Right lobe of liver (tissue), 6 donors: ENCODE measurements around the gene FTO. TPM values are rescaled to one million over a fixed set of nuclear protein-coding genes. Genes with fewer than 3 reads are reported as not detected.

Source experiments
- ATAC-seq, 4 donors: fragments of 200-7000 bp; cut with Tn5 transposase; one replicate each; pipeline ENCODE4 v1.9.1; 2020; ENCODE audit warnings: mild to moderate bottlenecking in 4 of 4, moderate library complexity in 4 of 4
- DNase-seq, 3 donors: peaks; one replicate each; pipeline ENCODE4 v3.0.0-alpha.2; 2020
- H3K27ac ChIP-seq, 3 donors: fragments of 200-600 bp; one replicate each; pipeline ENCODE4 v1.8.0; 2022
- H3K27me3 ChIP-seq, 2 donors: fragments of 200-600 bp; one replicate each; pipeline ENCODE4 v1.8.0; 2022
- H3K36me3 ChIP-seq, 4 donors: fragments of 200-600 bp; sonication (generic) in 1 of 4; one replicate each; pipeline versions ENCODE4 v1.5.1 to v1.8.0; 2017 to 2022; ENCODE audit warnings: control low read depth in 1 of 4
- H3K4me1 ChIP-seq, 4 donors: fragments of 200-600 bp; sonication (generic) in 1 of 4; one replicate each; pipeline versions ENCODE4 v1.5.1 to v1.8.0; 2017 to 2022; ENCODE audit warnings: control low read depth in 1 of 4
- H3K4me3 ChIP-seq, 3 donors: fragments of 200-600 bp; one replicate each; pipeline ENCODE4 v1.8.0; 2022
- H3K9me3 ChIP-seq, 4 donors: fragments of 200-600 bp; sonication (generic) in 1 of 4; one replicate each; pipeline versions ENCODE4 v1.5.1 to v1.8.0; 2017 to 2022; ENCODE audit warnings: control low read depth in 1 of 4
- POLR2A ChIP-seq: fragments of 450-650 bp; IDR thresholded peaks from one replicate; pipeline ENCODE4 v1.6.1; 2017; ENCODE audit warnings: antibody characterized with exemption, mild to moderate bottlenecking
- WGBS: methylation state at CpG from one replicate; pipeline ENCODE4 v1.1.6; 2018; ENCODE audit warnings: low coverage, low lambda C conversion rate; ENCODE audit not compliant: insufficient coverage; ENCODE audit errors: missing lambda C conversion rate; 5-methylcytosine and 5-hydroxymethylcytosine counted together
- intact Hi-C, 2 donors: fragments of 100-400 bp; cut with DNase I; formaldehyde crosslinking; loops; one replicate each; pipeline versions ENCODE4 v1.11.2 to v1.14.1; 2022
- total RNA-seq, 6 experiments: library from RNA; depleted of rRNA in 2 of 6; stranded (reverse); fragments of >200 nt in 2 of 6; fragmentation: NEBNext Ultra II Directional in 3 of 6; extraction: Animal tissue kit (Norgen Biotek cat#: 25700) in 3 of 6; gene quantifications; one replicate each; pipeline versions ENCODE4 v1.1.0 to v1.2.4, GENCODE V29; 2016 to 2023
- TF ChIP-seq, protein P1 (sequence below), 4 donors: fragments of 200-600 bp in 3 of 4; fragments of 450-650 bp in 1 of 4; IDR thresholded peaks; one replicate each; pipeline versions ENCODE4 v1.5.1 to v1.8.0; 2016 to 2022; ENCODE audit warnings: antibody characterized with exemption in 4 of 4, mild to moderate bottlenecking in 2 of 4
- donor health status: DM: no; HTN: yes; CAD: no.
- donor health status: DM: no; HTN: no; CAD: no.
- donor health status: DM: no; HTN: no; CAD: no.
- donor health status: DM: no; HTN: yes; CAD: no.
- donor health status: DM: no; HTN: yes; CAD: no.

FTO gene
- total RNA-seq, 6 experiments from 2014 or later, result 28.9 to 51.6 (median 33.6) TPM

DNA sequence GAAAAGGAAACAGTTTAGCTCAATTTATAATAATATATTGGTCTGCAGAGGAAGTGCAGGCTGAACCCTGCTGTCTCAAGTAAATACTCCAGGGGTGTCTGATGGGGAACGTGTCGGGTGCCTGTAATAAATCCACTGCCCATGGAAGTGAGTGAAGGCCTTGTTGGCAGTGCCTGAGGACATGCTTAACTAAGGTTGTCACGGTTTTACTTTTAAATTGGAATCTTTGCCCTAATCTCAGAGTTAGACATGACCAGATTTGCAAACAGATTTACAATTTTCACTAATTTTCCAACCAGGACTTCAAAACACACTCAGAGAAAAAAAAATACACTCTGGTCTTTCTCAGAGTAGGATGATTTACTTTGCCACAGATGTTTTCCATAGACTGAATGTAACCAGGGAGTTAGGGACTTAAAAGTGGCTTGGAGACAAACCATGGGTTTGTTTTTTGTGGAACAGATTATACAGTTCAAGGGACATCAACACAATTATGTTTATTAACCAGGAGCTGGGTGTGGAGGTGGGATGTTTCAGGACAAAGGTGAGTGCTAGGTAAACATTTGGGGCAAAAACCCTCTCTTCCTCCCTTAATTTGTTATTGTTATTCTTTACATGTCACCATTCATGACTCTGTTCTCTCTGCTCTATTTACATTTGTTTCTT lies 144.5 kb downstream of the FTO start:
- no peak for TF ChIP-seq POLR2A
- TF ChIP-seq, protein P1, sequence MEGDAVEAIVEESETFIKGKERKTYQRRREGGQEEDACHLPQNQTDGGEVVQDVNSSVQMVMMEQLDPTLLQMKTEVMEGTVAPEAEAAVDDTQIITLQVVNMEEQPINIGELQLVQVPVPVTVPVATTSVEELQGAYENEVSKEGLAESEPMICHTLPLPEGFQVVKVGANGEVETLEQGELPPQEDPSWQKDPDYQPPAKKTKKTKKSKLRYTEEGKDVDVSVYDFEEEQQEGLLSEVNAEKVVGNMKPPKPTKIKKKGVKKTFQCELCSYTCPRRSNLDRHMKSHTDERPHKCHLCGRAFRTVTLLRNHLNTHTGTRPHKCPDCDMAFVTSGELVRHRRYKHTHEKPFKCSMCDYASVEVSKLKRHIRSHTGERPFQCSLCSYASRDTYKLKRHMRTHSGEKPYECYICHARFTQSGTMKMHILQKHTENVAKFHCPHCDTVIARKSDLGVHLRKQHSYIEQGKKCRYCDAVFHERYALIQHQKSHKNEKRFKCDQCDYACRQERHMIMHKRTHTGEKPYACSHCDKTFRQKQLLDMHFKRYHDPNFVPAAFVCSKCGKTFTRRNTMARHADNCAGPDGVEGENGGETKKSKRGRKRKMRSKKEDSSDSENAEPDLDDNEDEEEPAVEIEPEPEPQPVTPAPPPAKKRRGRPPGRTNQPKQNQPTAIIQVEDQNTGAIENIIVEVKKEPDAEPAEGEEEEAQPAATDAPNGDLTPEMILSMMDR (IDR thresholded peaks at IDR 0.05), result no peak
- WGBS, result 31% methylated on average over 3 of the region's 3 CpGs
- no peaks in the 10 kb centered on the region for H3K27me3 ChIP-seq
- ATAC-seq (peak in 2 of 4 donors; percentile 23 to 44), DNase-seq (no peak)
- H3K27ac ChIP-seq, result no peak overlapping the region
- H3K4me1 ChIP-seq, result peaks cover 0 to 12% (median 0%) of the 10 kb centered on the region in 4 donors
- no peak overlapping the region for H3K4me3 ChIP-seq
- H3K9me3 ChIP-seq, result no peaks in the 10 kb centered on the region
- no peaks in the 10 kb centered on the region for H3K36me3 ChIP-seq
- intact Hi-C loops, result no loop called here

DNA sequence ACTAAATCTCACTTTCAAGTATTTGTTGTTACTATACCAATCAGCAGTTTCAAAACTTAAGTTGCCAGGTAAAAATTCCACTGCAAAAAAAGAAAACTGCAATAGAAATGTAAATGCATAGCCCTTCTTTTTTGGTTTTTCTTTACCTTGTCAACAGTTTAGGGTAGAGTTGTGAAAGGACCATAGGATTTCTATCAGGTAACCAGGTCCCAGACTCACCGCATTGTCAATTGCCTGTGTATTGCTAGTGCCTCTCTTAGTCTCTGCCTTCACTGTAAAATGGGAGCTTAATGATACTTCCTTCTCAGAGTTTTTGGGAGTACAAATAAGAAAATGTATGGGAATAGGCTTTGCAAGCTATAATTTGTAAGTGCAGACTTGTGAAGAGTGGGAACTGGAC lies 145.0 kb downstream of the FTO start:
- H3K36me3 ChIP-seq, result no peaks in the 10 kb centered on the region
- no peak for DNase-seq
- WGBS, result 100% methylated on average over 1 of the region's 1 CpG
- H3K9me3 ChIP-seq, result no peaks in the 10 kb centered on the region
- H3K27ac ChIP-seq, result no peak overlapping the region
- no peak for TF ChIP-seq POLR2A
- TF ChIP-seq, protein P1 (IDR thresholded peaks at IDR 0.05), result no peak
- ATAC-seq, result no peak
- no peaks in the 10 kb centered on the region for H3K27me3 ChIP-seq
- no peak overlapping the region for H3K4me3 ChIP-seq
- intact Hi-C loops, result no loop called here
- peaks cover 0 to 12% (median 0%) of the 10 kb centered on the region in 4 donors for H3K4me1 ChIP-seq

DNA sequence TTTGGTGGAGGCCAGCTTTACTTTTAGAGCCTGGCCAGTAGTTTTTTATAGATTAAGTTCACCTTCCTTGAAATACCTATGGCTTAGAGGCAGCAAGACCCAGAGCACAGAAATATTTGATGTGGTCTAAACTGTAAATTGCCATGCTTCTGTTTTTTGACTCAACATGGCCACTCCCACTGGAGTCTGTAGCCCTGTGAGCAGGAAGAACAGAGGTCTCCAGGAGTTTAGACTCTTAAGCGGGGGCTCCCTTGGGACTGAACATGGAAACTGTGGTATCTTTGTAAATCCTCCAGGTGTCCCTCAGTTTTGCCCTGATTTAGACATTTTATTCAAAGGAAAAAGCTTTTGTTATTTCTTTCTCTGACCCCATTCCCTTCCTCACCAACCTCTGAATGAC lies 145.6 kb downstream of the FTO start:
- no peak for DNase-seq
- Histone ChIP-seq H3K9me3 (no peaks in the 10 kb centered on the region), H3K4me3 (no peak overlapping the region), H3K4me1 (peaks cover 0 to 12% (median 0%) of the 10 kb centered on the region in 4 donors), H3K27me3 (no peaks in the 10 kb centered on the region), H3K27ac (no peak overlapping the region), H3K36me3 (no peaks in the 10 kb centered on the region)
- 90% methylated on average over 1 of the region's 1 CpG for WGBS
- TF ChIP-seq POLR2A, result no peak
- TF ChIP-seq, protein P1 (IDR thresholded peaks at IDR 0.05), result no peak
- no peak for ATAC-seq
- intact Hi-C loops, result no loop called here

DNA sequence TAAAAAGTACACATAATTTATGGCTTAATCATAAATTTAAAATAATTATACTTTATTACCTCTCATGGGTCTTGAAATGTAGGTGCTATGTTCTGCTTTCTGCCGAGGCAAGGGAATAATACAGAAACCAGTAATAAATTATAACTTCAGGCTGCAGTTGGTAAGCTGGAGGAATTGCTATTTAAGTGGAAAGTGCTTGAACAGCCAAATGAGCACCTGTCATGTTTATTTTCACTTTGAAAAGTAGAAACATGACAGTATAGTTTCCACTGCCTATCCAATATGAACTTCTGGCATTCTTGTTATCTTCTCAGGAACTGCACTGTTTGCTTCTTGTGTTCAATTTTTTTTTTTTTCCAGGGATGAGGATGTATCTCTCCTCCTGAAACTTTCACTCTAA lies 146.0 kb downstream of the FTO start:
- no peak for ATAC-seq
- H3K4me3 ChIP-seq, result no peak overlapping the region
- H3K27me3 ChIP-seq, result no peaks in the 10 kb centered on the region
- DNase-seq, result no peak
- no peak overlapping the region for H3K27ac ChIP-seq
- TF ChIP-seq, protein P1 (IDR thresholded peaks at IDR 0.05), result no peak
- TF ChIP-seq POLR2A, result no peak
- H3K36me3 ChIP-seq, result no peaks in the 10 kb centered on the region
- intact Hi-C loops, result no loop called here
- H3K9me3 ChIP-seq, result no peaks in the 10 kb centered on the region
- peaks cover 0 to 12% (median 0%) of the 10 kb centered on the region in 4 donors for H3K4me1 ChIP-seq
- 56% methylated on average over 1 of the region's 1 CpG for WGBS
